GM10266 (cell line): Measurements from ENCODE around the gene FREM1.

Experiments
- DNase-seq: peaks from one replicate; pipeline ENCODE4 v3.0.0; 2012; ENCODE audit errors: extremely low spot score
- TF ChIP-seq, protein P1 (sequence below): IDR thresholded peaks from 2 replicates; pipeline ENCODE4 v1.5.1; 2012; ENCODE audit warnings: mild to moderate bottlenecking, low read depth; ENCODE audit not compliant: control insufficient read depth, insufficient read depth; ENCODE audit errors: missing control alignments

FREM1 gene

DNA sequence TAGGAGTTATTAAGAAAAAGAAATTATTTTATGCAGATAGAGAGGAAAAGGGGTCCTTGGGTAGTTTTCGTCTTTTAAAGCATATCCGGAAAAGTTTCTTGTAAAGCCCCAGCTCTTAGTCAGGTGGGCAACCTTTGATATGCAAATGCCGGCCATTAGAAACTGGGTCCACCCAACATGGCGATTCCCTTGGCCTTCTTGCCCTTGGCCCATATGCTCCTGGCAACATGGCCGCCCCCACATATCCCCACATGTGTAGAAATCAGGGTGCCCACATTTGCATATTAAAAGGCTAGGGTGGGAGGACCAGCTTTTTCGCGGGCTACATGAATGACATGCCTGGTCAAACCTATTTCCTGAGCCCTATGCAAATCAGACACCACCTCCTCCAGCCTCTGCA lies 73.3 kb downstream of the FREM1 start:
- DNase-seq: no peak
- TF ChIP-seq, protein P1, sequence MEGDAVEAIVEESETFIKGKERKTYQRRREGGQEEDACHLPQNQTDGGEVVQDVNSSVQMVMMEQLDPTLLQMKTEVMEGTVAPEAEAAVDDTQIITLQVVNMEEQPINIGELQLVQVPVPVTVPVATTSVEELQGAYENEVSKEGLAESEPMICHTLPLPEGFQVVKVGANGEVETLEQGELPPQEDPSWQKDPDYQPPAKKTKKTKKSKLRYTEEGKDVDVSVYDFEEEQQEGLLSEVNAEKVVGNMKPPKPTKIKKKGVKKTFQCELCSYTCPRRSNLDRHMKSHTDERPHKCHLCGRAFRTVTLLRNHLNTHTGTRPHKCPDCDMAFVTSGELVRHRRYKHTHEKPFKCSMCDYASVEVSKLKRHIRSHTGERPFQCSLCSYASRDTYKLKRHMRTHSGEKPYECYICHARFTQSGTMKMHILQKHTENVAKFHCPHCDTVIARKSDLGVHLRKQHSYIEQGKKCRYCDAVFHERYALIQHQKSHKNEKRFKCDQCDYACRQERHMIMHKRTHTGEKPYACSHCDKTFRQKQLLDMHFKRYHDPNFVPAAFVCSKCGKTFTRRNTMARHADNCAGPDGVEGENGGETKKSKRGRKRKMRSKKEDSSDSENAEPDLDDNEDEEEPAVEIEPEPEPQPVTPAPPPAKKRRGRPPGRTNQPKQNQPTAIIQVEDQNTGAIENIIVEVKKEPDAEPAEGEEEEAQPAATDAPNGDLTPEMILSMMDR: no peak

DNA sequence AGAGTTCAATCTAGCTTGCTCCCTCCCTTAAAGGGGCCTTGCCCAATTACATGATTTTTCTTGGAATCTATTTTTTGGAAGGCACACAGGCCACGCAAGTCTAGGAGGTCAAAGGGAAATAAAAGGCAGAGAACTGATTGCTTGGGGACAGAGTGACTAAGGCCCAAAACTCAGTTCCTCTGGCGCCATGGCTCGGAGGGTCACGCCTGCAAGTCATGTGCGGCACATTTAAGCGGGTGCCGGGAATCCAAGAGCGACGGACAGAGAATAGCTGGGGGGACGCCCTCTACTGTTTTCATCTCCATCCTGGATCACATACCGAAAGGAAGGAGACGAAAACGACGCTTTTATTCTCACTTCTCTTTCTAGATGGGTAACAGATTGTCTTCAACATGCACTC lies 78.6 kb downstream of the FREM1 start:
- TF ChIP-seq, protein P1: no peak
- DNase-seq: no peak

DNA sequence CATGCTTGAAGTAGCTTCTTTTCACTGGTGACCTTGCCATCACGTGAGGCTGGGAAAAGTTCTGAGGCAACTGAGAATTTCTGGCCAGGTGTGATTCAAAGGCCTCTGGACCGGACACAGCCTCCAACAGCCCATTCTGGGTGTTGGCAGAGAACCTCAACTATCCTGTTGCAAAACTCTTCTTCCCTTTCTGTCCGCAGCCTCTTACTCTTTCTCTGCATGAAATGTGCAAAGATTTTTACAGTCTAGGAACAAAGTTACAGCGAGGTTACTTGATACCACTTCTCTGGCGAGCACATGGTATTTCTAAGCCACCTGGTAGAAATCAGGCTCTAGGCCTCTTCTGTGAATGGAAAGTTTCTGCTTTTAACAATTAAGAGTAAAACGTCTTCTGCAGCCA lies 79.2 kb downstream of the FREM1 start:
- DNase-seq: no peak
- TF ChIP-seq, protein P1: no peak

DNA sequence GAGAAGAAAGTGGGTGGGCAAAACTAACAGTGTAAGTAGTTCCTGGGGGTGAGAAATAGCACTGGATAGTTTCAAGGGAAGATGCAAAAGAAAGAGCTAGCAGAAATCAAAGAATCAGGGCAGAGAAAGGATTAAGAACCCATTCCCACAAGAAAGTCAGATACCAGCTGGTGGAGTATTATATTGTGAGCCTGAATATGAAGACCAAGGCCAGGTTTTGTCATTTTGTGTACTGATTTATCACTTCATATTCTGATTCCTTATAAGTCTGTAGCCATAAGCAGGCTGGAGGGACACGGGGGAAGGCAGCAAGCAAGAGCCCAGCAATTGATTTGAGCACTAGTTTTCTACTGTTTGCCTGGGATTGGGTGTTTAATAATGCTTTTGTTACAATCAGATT lies 80.2 kb downstream of the FREM1 start:
- TF ChIP-seq, protein P1: no peak
- DNase-seq: no peak

DNA sequence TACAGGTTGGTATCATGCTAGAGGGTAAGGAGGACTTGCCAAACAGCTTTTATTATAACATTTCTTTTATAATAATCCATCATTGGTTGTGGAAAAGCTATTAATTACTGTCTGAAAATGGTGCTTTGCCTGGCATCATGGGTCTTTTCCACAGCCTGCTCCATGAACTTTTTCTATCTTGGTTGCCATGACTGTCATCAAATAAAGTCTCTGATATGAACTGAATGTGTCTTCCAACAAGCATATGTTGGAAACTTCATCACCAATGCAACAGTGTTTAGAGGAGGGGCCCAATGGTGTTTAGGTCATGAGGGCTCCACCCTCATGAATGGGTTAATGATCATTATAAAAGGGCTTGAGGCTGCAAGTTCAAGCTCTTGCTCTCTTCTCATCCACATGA lies 81.0 kb downstream of the FREM1 start:
- no peak for DNase-seq
- TF ChIP-seq, protein P1: no peak

DNA sequence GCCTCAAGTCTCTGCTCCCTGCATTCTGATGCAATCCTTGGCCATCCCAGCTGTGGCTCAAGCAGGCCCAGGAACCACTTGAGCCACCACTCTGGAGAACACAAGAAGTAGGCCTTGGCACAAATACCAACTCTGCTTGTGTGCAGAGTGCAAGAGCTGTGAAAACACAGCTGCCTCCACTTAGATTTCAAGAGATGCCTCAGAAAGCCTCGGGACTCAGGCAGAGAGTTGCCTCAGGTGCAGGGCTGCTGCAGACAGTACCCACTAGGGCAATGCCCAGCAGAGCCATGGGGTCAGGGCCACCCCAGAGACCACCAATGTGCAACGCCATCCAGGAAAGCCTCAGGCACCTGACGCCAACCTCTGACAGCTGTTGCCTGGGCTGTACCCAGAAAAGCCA lies 82.4 kb downstream of the FREM1 start:
- no peak for DNase-seq
- TF ChIP-seq, protein P1: no peak

DNA sequence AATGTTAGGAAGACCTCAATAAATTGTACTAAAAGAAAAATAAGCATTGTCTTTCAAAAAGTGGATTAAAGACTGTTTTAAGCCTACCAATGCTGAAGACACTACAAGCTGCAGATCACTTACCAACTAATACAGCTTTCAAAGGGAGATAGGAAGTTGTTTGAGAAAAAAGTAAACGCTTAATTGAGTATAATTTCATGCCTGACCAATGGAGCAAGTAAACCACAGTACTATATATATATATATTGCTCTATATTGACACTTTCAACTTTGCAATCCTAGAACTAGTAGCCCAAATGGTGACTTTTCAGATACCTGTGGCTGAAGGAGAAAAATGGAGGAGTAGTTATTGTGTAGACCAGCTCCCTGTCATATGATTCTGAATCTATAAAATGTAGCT lies 85.7 kb downstream of the FREM1 start:
- TF ChIP-seq, protein P1: no peak

More for the DNA sequence above, 85.7 kb downstream of the FREM1 start:
- DNase-seq: no peak
